Hematopoietic multipotent progenitor cell treated with erythropoietin and hydrocortisone succinate and interleukin-3 and kit ligand, for 15 days (in vitro differentiated cells): ENCODE data around the gene UCN2.
A peak's percentile ranks its signal among the peaks of the same experiment; 100 is the strongest.
"Not testable (repeated sequence)": the region's sequence is repeated elsewhere in the genome, so short reads cannot be mapped to it uniquely, and the experiment has no call there.

Experiments used
- DNase-seq: peaks from one replicate; pipeline ENCODE4 v3.0.0-alpha.2; 2015; ENCODE audit warnings: low spot score

The UCN2 gene

GRCh38 chr3:48561045-48561736, 2.4 kb downstream of the UCN2 start:
- DNase-seq = no peak

- DNase-seq = no peak
Measured at GRCh38 chr3:48560648-48561018, 2.9 kb downstream of the UCN2 start.

- no peak for DNase-seq
Measured at GRCh38 chr3:48558493-48559134, 5.0 kb downstream of the UCN2 start.

- DNase-seq = peak; percentile 99
Measured at GRCh38 chr3:48556796-48557626, 6.6 kb downstream of the UCN2 start, which contains the start of gene PFKFB4. TSS of gene PFKFB4 (minus strand) at chr3:48556803. CDS start at chr3:48556777, 26 bp downstream.

DNA sequence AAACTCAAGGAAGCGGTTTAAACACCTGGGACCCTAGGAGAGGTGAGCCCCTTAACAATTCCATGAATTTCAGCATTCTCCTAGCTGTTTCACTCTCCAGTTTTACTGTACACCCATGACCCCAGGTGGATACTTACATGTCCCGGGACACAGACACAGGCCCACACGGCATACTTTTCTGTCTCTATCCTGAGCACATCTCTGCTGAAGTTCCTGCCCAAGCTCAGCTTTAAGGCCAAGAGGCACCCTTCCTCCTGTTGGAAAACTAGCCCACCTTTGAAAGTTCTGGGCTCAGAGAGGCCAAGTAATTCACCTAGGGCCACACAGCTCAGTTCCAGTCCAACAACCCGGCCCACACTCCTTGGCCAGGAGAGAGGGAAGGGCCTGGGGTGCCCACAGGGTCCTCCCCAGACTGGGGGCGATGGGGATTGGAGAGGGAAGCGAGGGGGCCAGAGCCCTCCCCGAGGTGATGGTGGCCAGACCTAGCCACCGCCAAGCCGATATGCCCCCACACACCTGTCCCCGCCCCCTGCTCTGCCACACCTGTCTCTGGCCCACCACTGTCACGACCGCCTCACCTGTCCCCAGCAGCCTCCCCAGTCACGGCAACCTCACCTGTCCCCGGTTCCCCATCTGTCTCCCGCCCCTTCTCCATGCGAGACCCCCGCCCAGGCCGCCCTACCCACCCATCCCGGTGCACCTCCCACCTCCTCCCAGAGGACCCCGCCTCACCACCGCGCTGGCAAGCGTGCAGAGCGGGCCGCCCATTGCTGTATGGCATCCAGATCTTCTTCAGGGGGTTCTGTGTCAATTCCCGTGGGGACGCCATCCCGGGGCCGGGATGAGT, 7.4 kb downstream of the UCN2 start:
- no peak for DNase-seq

DNA sequence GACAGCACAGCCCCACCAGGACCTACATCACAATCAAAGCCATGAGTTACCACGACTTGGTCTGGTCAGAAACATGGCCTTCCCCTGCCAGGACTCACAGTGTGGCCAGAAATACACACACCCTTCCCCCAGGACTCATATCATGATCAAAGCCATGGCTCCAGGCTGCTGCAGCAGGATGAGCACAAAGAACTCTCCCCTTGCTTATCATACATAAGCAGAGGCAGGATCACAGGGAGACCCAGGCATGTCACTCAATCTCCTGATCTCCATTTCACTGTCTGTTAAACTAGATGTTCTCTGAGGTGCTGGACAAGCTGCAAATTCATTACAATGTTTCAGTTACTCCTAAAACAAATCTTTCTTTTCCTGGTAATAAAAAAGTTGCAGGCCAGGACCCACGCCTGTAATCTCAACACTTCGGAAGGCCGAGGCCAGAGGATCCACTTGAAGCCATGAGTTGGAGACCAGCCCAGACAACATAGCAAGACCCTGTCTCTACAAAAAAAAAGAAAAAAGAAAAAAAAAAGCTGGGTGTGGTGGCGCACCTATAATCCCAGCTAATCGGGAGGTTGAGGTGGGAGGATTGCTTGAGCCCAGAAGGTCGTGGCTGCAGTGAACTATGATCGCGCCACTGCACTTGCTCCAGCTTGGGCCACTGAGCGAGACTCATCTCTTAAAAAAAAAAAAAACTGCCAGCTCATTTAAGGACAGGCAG, 8.2 kb downstream of the UCN2 start:
- peak; percentile 39 for DNase-seq

GRCh38 chr3:48553886-48554845, 9.4 kb downstream of the UCN2 start:
- DNase-seq = no peak

DNA sequence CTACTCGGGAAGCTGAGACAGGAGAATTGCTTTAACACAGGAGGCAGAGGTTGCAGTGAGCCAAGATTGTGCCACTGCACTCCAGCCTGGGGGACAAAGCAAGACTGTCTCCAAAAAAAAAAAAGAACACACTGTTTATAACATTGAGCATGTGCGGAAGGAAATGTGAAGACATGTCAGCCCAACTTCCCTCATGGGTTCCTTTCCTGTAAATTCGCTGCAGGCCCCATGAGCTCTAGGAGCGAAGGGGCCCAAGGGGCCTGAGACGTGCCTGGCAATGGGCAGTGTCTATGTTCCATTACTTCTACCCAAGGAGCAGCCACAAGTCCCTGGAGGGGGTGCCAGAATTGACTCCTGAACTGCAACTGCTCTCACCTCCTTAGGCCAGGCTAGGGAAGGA, 10.2 kb downstream of the UCN2 start:
- DNase-seq = no peak

DNA sequence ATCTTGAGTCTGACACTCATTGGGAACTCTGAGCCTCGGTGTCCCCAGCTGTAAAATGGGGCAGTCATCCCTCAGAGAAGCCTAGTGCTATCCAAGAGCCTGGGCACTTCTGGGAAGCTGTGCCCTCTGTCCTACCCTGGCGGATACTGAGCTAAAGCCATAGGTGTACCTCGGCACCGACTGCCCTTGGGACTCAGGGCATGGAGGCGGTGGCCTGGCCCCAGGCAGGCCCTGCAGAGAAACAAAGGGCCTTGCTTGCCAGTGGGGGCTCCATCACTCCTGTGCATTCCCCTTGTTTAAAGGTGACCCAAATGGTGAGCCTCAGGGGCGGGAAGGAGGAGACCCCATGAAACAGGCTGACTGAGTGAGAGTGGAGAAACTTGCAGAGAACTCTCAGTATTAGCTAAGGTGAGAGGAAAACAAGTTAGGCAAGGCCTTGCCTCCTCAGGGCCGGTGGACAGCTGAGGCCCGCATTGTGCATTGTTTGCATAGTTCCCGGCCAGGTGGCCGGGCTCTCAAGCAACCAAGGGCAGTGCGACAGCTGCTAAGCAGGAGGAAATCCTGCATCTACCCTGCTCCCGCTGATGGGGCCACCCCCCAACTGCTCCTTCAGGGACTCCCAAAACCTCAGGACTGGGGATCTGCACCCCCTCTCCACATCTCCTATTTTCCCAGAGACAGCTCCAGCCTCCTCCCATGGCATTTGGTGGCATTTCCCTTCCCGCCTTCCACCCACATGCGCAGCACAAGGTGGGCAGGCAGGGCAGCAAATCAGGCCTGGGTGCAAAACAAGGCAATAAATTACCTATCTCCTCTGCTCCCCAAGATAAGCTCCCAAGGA, 11.2 kb downstream of the UCN2 start:
- no peak for DNase-seq

DNA sequence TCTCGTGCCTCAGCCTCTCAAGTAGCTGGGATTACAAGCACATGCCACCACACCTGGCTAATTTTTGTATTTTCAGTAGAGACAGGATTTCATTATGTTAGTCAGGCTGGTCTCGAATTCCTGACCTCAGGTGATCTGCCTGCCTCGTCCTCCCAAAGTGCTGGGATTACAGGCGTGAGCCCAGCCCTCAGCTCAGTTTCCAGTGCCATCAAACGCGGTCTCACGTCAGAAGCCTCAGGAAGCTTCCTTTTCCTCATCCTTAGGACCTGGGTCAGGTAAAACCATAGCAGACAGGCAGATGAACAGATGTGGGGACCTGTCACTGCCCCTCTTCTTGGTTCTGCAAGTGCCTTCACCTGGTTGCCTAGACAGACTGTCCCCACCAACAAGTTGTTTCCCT, 11.9 kb downstream of the UCN2 start:
- DNase-seq = not testable (repeated sequence)

DNA sequence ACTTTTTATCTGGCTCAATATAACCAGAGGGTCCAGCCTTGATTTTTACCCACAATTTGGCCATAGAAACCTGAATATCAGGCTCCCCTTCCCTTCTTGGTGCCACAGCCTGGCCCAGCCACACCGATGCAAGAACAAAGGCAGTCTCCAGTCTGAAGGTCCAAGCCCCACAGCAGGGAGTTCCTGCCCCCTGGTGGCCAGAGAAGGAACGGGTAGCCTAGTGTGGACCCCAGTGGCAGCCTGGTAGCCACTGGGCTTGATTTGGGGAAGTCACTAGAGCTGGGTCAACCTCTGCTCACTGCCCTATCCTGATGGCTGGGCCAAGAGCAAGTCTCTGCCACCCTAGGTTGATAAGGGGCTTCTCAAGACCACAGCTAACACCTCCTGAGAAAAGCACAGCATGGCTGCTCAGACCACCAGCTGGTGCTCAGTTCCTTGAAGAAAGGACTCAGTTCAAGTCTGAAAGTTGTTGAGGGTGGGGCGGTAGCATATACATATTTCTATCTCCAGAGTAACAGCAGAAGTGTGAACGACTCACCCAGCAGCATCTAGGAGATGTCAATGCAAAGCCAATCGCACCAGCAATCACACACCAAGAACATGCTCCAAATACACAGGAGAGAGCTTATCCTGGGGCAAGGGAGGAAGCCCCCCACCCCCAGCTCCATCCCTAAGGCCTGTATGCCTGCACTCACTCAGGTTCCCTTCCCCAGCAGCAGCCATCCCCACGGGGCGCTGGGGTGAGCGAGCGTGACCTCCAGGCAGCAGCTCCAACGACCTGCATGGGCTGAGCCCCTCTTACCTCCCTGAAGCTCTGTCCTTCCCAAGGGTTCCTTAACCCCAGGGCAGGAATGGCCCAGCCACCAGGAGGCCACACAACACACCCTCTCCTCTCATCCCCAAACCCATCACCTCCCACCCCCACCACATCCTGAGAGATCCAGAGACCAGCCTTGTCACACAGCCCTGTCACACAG, 14.6 kb downstream of the UCN2 start:
- peak; percentile 81 for DNase-seq

- DNase-seq = peak; percentile 59
Measured at GRCh38 chr3:48548126-48548525, 15.5 kb downstream of the UCN2 start.

GRCh38 chr3:48546203-48546829, 17.3 kb downstream of the UCN2 start:
- DNase-seq = no peak

DNA sequence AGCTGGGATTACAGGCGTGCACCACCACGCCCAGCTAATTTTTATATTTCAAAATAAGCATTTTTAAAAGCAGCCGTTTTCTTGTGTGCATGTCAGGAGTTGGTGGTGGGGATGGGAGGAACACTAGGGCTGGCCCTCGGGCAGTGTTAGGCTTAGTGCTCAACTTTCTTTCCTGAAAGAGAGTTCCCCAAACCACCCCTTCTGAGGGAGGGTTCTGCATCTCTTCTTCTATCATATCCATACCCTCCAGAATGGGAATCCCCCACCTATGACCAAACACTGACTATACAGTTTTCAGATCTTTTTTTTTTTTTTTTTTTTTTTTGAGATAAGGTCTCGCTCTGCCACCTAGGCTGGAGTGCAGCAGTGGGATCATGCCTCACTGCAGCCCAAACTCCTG, 19.4 kb downstream of the UCN2 start:
- DNase-seq = no peak

GRCh38 chr3:48543271-48543866, 20.2 kb downstream of the UCN2 start:
- no peak for DNase-seq

GRCh38 chr3:48538451-48538850, 25.1 kb downstream of the UCN2 start:
- no peak for DNase-seq

DNA sequence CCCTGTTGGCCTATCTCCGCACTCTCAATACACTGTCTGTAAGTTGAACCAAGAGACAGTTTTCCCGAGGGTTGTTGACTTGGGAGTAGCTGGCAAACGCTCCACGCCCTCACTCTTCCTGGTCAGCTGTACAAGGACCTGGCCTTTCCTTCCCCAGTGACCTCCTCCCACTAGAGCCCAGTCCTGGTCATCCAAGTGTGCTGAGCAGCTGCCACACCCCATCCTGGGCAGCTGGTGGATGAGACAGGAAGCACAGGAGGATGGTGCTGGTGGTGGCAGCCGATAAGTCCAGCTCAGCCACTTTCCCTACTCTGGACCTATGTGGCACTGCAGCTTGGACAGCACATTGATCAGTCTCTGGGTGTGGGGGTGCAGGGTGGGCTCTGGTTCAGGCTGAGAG, 26.8 kb downstream of the UCN2 start:
- DNase-seq = no peak
